ENCODE measurements around the gene F11. TPM values are rescaled to one million over a fixed set of nuclear protein-coding genes. Genes with fewer than 3 reads are reported as not detected.

F11 gene
- total RNA-seq, 2 experiments from 2014 or later: not detected

GRCh38 chr4:186258216-186258811, 7.7 kb upstream of the F11 start:
- H3K4me3 Mint-ChIP-seq: no peak overlapping the region
- no peak overlapping the region for H3K4me3 ChIP-seq (ENCODE audit: low read length)
- no peaks in the 10 kb centered on the region for H3K9me3 Mint-ChIP-seq
- peaks cover 6% of the 10 kb centered on the region for H3K27me3 Mint-ChIP-seq
- no peaks in the 10 kb centered on the region for H3K9me3 ChIP-seq (ENCODE audit: control insufficient read depth in 1 of 2, insufficient read depth in 1 of 2, low read length in 2 of 2)
- no peaks in the 10 kb centered on the region for H3K4me1 ChIP-seq (ENCODE audit: insufficient read depth, low read length)
- ATAC-seq (ENCODE audit: poor library complexity): no peak
- H3K27ac ChIP-seq (ENCODE audit: low read depth in 1 of 2, low read length in 2 of 2): no peak overlapping the region
- H3K27me3 ChIP-seq (ENCODE audit: control insufficient read depth in 1 of 2, insufficient read depth in 2 of 2, low read length in 2 of 2): no peaks in the 10 kb centered on the region
- H3K36me3 ChIP-seq (ENCODE audit: insufficient read depth, low read length): peaks cover 2% of the 10 kb centered on the region
- CTCF ChIA-PET: no interaction called here
- no peak for DNase-seq
- no peak for TF ChIP-seq CTCF (IDR thresholded peaks at IDR 0.05)
- no peaks in the 10 kb centered on the region for H3K4me1 Mint-ChIP-seq (ENCODE audit: low read depth)
- POLR2A ChIA-PET: no interaction called here
- intact Hi-C loops (cut with DNase I, micrococcal nuclease): no loop called here
- H3K36me3 Mint-ChIP-seq (ENCODE audit: low read depth): peaks cover 18% of the 10 kb centered on the region
- H3K27ac Mint-ChIP-seq: no peak overlapping the region

DNA sequence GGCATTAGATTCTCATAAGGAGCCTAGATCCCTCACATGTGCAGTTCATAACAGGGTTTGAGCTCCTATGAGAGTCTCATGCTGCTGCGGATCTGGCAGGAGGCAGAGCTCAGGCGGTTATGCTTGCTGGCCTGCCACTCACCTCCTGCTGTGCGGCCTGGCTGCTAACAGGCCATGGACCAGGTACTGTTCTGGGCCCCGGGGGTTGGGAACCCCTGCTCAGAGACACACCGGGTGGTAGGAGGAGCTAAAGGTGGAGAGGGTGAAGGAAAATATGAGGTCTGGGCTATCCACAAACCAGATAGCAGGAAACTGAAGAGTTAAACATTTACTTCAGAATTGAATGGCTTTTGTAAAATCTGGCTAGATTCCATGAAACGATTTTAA, 5.9 kb upstream of the F11 start:
- intact Hi-C loops (cut with DNase I, micrococcal nuclease): no loop called here
- TF ChIP-seq CTCF (IDR thresholded peaks at IDR 0.05): no peak
- Mint-ChIP-seq H3K27ac (no peak overlapping the region), H3K27me3 (peaks cover 15% of the 10 kb centered on the region), H3K4me3 (no peak overlapping the region), H3K9me3 (no peaks in the 10 kb centered on the region), H3K4me1 (ENCODE audit: low read depth) (no peaks in the 10 kb centered on the region), H3K36me3 (ENCODE audit: low read depth) (peaks cover 5% of the 10 kb centered on the region)
- POLR2A ChIA-PET: no interaction called here
- Histone ChIP-seq H3K9me3 (ENCODE audit: control insufficient read depth in 1 of 2, insufficient read depth in 1 of 2, low read length in 2 of 2) (no peaks in the 10 kb centered on the region), H3K27ac (ENCODE audit: low read depth in 1 of 2, low read length in 2 of 2) (no peak overlapping the region), H3K4me1 (ENCODE audit: insufficient read depth, low read length) (no peaks in the 10 kb centered on the region), H3K27me3 (ENCODE audit: control insufficient read depth in 1 of 2, insufficient read depth in 2 of 2, low read length in 2 of 2) (no peaks in the 10 kb centered on the region), H3K36me3 (ENCODE audit: insufficient read depth, low read length) (peaks cover 2% of the 10 kb centered on the region), H3K4me3 (ENCODE audit: low read length) (no peak overlapping the region)
- ATAC-seq (ENCODE audit: poor library complexity) (no peak), DNase-seq (no peak)
- CTCF ChIA-PET: no interaction called here

DNA sequence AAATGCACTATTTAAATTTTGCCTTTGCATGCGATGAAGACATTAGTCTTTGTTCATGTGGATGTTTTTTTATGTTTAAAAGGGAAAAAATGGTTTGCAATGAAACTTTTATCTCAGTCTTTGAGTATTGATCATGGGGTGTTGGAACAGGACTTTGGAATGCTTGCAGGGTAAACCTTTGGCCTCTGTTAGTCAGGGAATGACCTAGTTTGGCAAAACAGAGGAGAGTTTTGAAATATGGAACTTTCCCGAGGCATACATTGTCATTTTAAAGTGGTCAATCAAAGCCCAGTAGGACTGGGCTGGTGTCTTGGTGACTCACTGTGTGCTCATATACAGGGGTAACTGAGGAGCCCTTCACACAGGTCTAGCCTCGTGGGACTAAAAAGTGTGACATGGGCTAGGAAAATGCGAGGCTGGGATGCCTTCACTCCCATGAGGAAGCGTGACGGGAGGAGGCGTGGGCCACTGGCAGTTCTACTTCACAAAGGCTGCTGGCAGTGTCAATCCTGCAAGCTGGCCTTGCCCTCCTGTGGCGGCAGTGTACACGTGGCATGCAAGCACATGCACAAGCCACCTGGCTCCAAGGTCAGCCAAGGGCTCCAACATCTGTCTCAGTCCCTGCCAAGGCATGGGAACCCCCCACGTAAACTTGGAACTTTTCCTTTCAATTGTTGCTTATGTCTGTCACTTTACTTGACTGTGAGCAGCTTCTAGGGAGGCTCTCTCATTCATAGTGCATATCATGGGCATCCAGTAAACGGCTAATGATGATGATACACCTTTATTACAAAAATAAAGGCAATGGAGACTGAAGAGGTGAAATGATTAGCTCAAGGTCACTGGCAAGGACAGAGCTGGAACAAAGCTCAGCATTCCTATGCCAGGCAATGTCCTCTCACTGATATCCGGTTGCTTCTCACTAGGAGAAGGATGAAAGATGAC, 5.2 kb upstream of the F11 start:
- Histone ChIP-seq H3K36me3 (ENCODE audit: insufficient read depth, low read length) (peaks cover 2% of the 10 kb centered on the region), H3K27me3 (ENCODE audit: control insufficient read depth in 1 of 2, insufficient read depth in 2 of 2, low read length in 2 of 2) (no peaks in the 10 kb centered on the region), H3K27ac (ENCODE audit: low read depth in 1 of 2, low read length in 2 of 2) (no peak overlapping the region), H3K9me3 (ENCODE audit: control insufficient read depth in 1 of 2, insufficient read depth in 1 of 2, low read length in 2 of 2) (no peaks in the 10 kb centered on the region), H3K4me3 (ENCODE audit: low read length) (no peak overlapping the region), H3K4me1 (ENCODE audit: insufficient read depth, low read length) (no peaks in the 10 kb centered on the region)
- intact Hi-C loops (cut with DNase I, micrococcal nuclease): no loop called here
- no peak overlapping the region for H3K27ac Mint-ChIP-seq
- no peak for TF ChIP-seq CTCF (IDR thresholded peaks at IDR 0.05)
- DNase-seq: no peak
- ChIA-PET CTCF (no interaction called here), POLR2A (no interaction called here)
- H3K4me3 Mint-ChIP-seq: no peak overlapping the region
- ATAC-seq (ENCODE audit: poor library complexity): no peak
- peaks cover 15% of the 10 kb centered on the region for H3K27me3 Mint-ChIP-seq
- no peaks in the 10 kb centered on the region for H3K9me3 Mint-ChIP-seq
- H3K36me3 Mint-ChIP-seq (ENCODE audit: low read depth): peaks cover 5% of the 10 kb centered on the region
- no peaks in the 10 kb centered on the region for H3K4me1 Mint-ChIP-seq (ENCODE audit: low read depth)
